PC-9 (cell line): ENCODE measurements around the gene PGP.

Experiments
- EZH2 ChIP-seq: fragments of 200-600 bp; sonication (generic); IDR thresholded peaks from 2 replicates; pipeline ENCODE4 v1.8.0; 2017; ENCODE audit warnings: antibody characterized with exemption, low read depth
- TF ChIP-seq, protein P1 (sequence below): fragments of 200-600 bp; sonication (generic); conservative IDR thresholded peaks from 2 replicates; pipeline ENCODE4 v1.6.1; 2017; ENCODE audit warnings: mixed run types, antibody characterized with exemption, mild to moderate bottlenecking, moderate library complexity

DNA sequence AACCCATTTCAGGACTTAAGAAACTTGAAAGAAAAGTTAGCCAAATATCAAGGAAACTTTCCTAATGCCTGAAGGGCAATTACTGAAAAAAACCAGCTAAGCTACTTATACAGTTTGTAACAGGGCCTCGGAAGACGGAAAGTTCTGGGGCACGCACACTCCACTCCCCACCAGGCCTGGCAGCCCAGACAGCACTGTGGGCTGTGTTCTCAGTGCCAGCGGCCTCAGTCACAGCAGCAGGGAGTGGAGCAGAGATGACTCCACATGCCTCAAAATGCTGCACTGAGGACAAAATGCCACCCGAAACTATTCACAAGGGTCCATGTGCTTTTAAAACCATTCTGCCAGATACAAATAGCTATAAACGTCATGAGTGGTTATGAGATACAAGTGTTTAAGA lies 43.1 kb upstream of the PGP start:
- TF ChIP-seq, protein P1, sequence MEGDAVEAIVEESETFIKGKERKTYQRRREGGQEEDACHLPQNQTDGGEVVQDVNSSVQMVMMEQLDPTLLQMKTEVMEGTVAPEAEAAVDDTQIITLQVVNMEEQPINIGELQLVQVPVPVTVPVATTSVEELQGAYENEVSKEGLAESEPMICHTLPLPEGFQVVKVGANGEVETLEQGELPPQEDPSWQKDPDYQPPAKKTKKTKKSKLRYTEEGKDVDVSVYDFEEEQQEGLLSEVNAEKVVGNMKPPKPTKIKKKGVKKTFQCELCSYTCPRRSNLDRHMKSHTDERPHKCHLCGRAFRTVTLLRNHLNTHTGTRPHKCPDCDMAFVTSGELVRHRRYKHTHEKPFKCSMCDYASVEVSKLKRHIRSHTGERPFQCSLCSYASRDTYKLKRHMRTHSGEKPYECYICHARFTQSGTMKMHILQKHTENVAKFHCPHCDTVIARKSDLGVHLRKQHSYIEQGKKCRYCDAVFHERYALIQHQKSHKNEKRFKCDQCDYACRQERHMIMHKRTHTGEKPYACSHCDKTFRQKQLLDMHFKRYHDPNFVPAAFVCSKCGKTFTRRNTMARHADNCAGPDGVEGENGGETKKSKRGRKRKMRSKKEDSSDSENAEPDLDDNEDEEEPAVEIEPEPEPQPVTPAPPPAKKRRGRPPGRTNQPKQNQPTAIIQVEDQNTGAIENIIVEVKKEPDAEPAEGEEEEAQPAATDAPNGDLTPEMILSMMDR = no peak
- TF ChIP-seq EZH2 = no peak
